ENCODE measurements around the gene ADGRD2. TPM values are rescaled to one million over a fixed set of nuclear protein-coding genes. Genes with fewer than 3 reads are reported as not detected.

The ADGRD2 gene
- polyA plus RNA-seq, 1 donor (not counting 4 experiments of a cell fraction or from before 2014, with no cell fraction given), result not detected

DNA sequence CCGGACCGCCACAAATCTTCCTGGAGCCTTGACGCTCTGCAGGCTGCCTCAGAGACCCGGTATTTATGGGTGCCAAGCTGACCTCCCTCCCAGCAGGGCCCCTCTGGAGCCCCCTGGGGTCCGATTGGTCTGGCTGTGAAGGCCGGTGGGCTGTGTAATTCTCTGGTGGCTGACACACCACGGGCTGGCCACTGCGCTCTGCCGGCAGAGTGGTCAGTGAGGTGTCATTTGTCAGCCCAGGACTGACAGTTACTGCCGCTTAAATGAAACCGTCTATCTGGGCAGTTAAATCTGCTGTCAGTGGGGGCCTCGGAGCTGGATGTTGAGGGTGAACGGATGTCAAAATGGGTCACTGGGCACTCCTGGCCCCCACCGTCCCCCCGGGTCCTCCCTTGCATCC, 46.2 kb downstream of the ADGRD2 start:
- dilution Hi-C loops (cut with MboI; ENCODE audit: extremely low pct_ligation_motif_present, low sequenced_read_pairs), result no loop called here
- FAIRE-seq (no peak), DNase-seq (ENCODE audit: low read depth, low spot score) (no peak)

DNA sequence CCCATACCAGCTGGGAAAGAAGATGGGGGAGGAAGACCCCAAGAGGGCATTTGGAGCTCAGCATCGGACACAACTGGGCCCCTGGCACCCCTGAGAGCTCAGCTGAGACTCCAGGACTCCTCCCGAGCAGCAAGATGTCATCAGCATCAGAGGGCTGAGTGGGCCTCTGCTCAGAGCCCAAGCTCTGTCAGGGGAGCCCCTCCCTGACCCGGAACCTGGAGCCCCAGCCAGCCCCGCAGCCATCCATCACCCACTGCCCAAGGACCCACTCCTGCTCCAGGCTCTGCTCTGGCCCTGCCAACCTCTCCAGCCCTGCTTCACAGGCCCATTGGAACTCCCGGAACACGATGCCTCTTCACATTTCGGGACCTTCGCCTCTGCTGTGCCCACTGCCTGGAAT, 47.2 kb downstream of the ADGRD2 start:
- H3K9me1 ChIP-seq (ENCODE audit: control insufficient read depth, extremely low read depth, insufficient read depth, low read length), result no peaks in the 10 kb centered on the region
- no peaks in the 10 kb centered on the region for H4K20me1 ChIP-seq (ENCODE audit: control insufficient read depth, extremely low read depth, insufficient read depth, low read length)
- TF ChIP-seq EZH2 (IDR thresholded peaks at IDR 0.05; ENCODE audit: low read length), result no peak
- TF ChIP-seq, protein P1, sequence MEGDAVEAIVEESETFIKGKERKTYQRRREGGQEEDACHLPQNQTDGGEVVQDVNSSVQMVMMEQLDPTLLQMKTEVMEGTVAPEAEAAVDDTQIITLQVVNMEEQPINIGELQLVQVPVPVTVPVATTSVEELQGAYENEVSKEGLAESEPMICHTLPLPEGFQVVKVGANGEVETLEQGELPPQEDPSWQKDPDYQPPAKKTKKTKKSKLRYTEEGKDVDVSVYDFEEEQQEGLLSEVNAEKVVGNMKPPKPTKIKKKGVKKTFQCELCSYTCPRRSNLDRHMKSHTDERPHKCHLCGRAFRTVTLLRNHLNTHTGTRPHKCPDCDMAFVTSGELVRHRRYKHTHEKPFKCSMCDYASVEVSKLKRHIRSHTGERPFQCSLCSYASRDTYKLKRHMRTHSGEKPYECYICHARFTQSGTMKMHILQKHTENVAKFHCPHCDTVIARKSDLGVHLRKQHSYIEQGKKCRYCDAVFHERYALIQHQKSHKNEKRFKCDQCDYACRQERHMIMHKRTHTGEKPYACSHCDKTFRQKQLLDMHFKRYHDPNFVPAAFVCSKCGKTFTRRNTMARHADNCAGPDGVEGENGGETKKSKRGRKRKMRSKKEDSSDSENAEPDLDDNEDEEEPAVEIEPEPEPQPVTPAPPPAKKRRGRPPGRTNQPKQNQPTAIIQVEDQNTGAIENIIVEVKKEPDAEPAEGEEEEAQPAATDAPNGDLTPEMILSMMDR (optimal IDR thresholded peaks at IDR 0.05 in 1 of 3, IDR thresholded peaks at IDR 0.05 in 1 of 3, conservative IDR thresholded peaks at IDR 0.05 in 1 of 3; ENCODE audit: extremely low read depth in 1 of 3, insufficient read depth in 2 of 3, low read length in 3 of 3), result no peak
- H3K9ac ChIP-seq (ENCODE audit: control insufficient read depth, extremely low read depth, insufficient read depth, low read length), result no peak overlapping the region
- H3K27me3 ChIP-seq (ENCODE audit: control insufficient read depth, extremely low read depth, insufficient read depth, low read length), result peaks cover 31% of the 10 kb centered on the region
- DNase-seq (ENCODE audit: low read depth, low spot score), result no peak
- no peaks in the 10 kb centered on the region for H3K9me3 ChIP-seq (ENCODE audit: control insufficient read depth, low read depth, low read length)
- dilution Hi-C loops (cut with MboI; ENCODE audit: extremely low pct_ligation_motif_present, low sequenced_read_pairs), result no loop called here
- no peak overlapping the region for H3K4me2 ChIP-seq (ENCODE audit: control insufficient read depth, extremely low read depth, insufficient read depth, low read depth, low read length)
- no peaks in the 10 kb centered on the region for H3K79me2 ChIP-seq (ENCODE audit: control insufficient read depth, insufficient read depth, low read length)
- no peak overlapping the region for H3K27ac ChIP-seq (ENCODE audit: control insufficient read depth, insufficient read depth, low read length)
- H2AFZ ChIP-seq (ENCODE audit: control insufficient read depth, low read length), result no peak overlapping the region
- FAIRE-seq, result no peak
- no peak overlapping the region for H3K4me3 ChIP-seq (ENCODE audit: control insufficient read depth in 2 of 3, extremely low read depth in 1 of 3, insufficient read depth in 2 of 3, low read depth in 1 of 3, low read length in 3 of 3)
- no peaks in the 10 kb centered on the region for H3K36me3 ChIP-seq (ENCODE audit: control insufficient read depth in 2 of 2, extremely low read depth in 1 of 2, insufficient read depth in 2 of 2, low read length in 2 of 2)
- no peaks in the 10 kb centered on the region for H3K4me1 ChIP-seq (ENCODE audit: control insufficient read depth, extremely low read depth, insufficient read depth, low read length)

More for the DNA sequence above, 46.2 kb downstream of the ADGRD2 start:
- H4K20me1 ChIP-seq (ENCODE audit: control insufficient read depth, extremely low read depth, insufficient read depth, low read length), result no peaks in the 10 kb centered on the region
- H3K79me2 ChIP-seq (ENCODE audit: control insufficient read depth, insufficient read depth, low read length), result no peaks in the 10 kb centered on the region
- no peaks in the 10 kb centered on the region for H3K9me3 ChIP-seq (ENCODE audit: control insufficient read depth, low read depth, low read length)
- no peaks in the 10 kb centered on the region for H3K4me1 ChIP-seq (ENCODE audit: control insufficient read depth, extremely low read depth, insufficient read depth, low read length)
- H3K36me3 ChIP-seq (ENCODE audit: control insufficient read depth in 2 of 2, extremely low read depth in 1 of 2, insufficient read depth in 2 of 2, low read length in 2 of 2), result no peaks in the 10 kb centered on the region
- H2AFZ ChIP-seq (ENCODE audit: control insufficient read depth, low read length), result no peak overlapping the region
- no peak overlapping the region for H3K4me3 ChIP-seq (ENCODE audit: control insufficient read depth in 2 of 3, extremely low read depth in 1 of 3, insufficient read depth in 2 of 3, low read depth in 1 of 3, low read length in 3 of 3)
- no peak overlapping the region for H3K4me2 ChIP-seq (ENCODE audit: control insufficient read depth, extremely low read depth, insufficient read depth, low read depth, low read length)
- no peak overlapping the region for H3K9ac ChIP-seq (ENCODE audit: control insufficient read depth, extremely low read depth, insufficient read depth, low read length)
- TF ChIP-seq, protein P1 (optimal IDR thresholded peaks at IDR 0.05 in 1 of 3, IDR thresholded peaks at IDR 0.05 in 1 of 3, conservative IDR thresholded peaks at IDR 0.05 in 1 of 3; ENCODE audit: extremely low read depth in 1 of 3, insufficient read depth in 2 of 3, low read length in 3 of 3), result no peak
- TF ChIP-seq EZH2 (IDR thresholded peaks at IDR 0.05; ENCODE audit: low read length), result no peak
- H3K27me3 ChIP-seq (ENCODE audit: control insufficient read depth, extremely low read depth, insufficient read depth, low read length), result peaks cover 21% of the 10 kb centered on the region
- no peaks in the 10 kb centered on the region for H3K9me1 ChIP-seq (ENCODE audit: control insufficient read depth, extremely low read depth, insufficient read depth, low read length)
- H3K27ac ChIP-seq (ENCODE audit: control insufficient read depth, insufficient read depth, low read length), result no peak overlapping the region

All from keratinocyte (primary cell).